GM23338 (cell line): Measurements from ENCODE around the gene HNRNPA1. TPM values are rescaled to one million over a fixed set of nuclear protein-coding genes. Genes with fewer than 3 reads are reported as not detected.

ENCODE experiments used
- EZH2 ChIP-seq: fragments of 200-600 bp; sonication (generic); IDR thresholded peaks from one replicate; pipeline ENCODE4 v1.8.0; 2017; ENCODE audit warnings: antibody characterized with exemption, mild to moderate bottlenecking, low read depth; ENCODE audit not compliant: unreplicated experiment
- JUNB ChIP-seq: IDR thresholded peaks from one replicate; pipeline ENCODE4 v1.6.1; 2016; ENCODE audit warnings: antibody characterized with exemption; ENCODE audit not compliant: unreplicated experiment
- POLR2AphosphoS5 ChIP-seq: IDR thresholded peaks from 2 replicates; pipeline ENCODE4 v1.6.1; 2016; ENCODE audit warnings: antibody characterized with exemption, low read depth
- REST ChIP-seq: IDR thresholded peaks from one replicate; pipeline ENCODE4 v1.6.1; 2018; ENCODE audit warnings: antibody characterized with exemption; ENCODE audit not compliant: unreplicated experiment
- ZNF114 ChIP-seq: fragments of 250-450 bp; sonication (Bioruptor Pico); IDR thresholded peaks from 2 replicates; pipeline ENCODE4 v1.5.0; 2020; ENCODE audit warnings: mild to moderate bottlenecking, moderate library complexity
- ZNF331 ChIP-seq: fragments of 250-450 bp; sonication (Bioruptor Pico); IDR thresholded peaks from 2 replicates; pipeline ENCODE4 v1.5.0; 2020; ENCODE audit warnings: low read depth, mild to moderate bottlenecking, moderate library complexity
- ZNF462 ChIP-seq: fragments of 250-450 bp; sonication (Bioruptor Pico); IDR thresholded peaks from 2 replicates; pipeline ENCODE4 v1.5.0; 2020; ENCODE audit warnings: mild to moderate bottlenecking, moderate library complexity
- polyA plus RNA-seq: library from polyadenylated mRNA; unstranded; fragments of >200 nt; fragmentation: Nextera tagmentation; extraction: Ambion mirVana; gene quantifications from 2 replicates; pipeline ENCODE4 v1.2.1, GENCODE V29; 2016
- total RNA-seq: library from RNA; depleted of rRNA; stranded (reverse); fragments of >200 nt; shearing (Covaris generic); gene quantifications from 2 replicates; pipeline ENCODE4 v1.2.3, GENCODE V29; 2014

HNRNPA1 gene
- total and polyA plus RNA-seq, 2 experiments from 2014 or later: 1,104 to 2,576 TPM

- TF ChIP-seq ZNF462 (CRISPR knock-in tag) (no peak), JUNB (no peak), ZNF114 (no peak), POLR2AphosphoS5 (no peak), ZNF331 (no peak), EZH2 (no peak), REST (no peak)
Measured at GRCh38 chr12:54301428-54302048, 21.0 kb downstream of the HNRNPA1 start (continued).
